HepG2 (cell line): ENCODE measurements around the gene REEP2. TPM values are rescaled to one million over a fixed set of nuclear protein-coding genes. Genes with fewer than 3 reads are reported as not detected.

Experiments
- ATAC-seq: fragments of 200-7000 bp; cut with Tn5 transposase; 3 replicates; pipeline ENCODE4 v1.9.1; 2020; ENCODE audit warnings: mild to moderate bottlenecking, moderate library complexity
- BruUV-seq: library from RNA; stranded (reverse); fragments of 400-500 nt; replicated peaks from 2 replicates; lab custom pipeline; 2021; lab: Mats Ljungman, UMichigan
- CTCF ChIA-PET: fragments of 300-600 bp; formaldehyde crosslinking; extraction: SDS; loops from one replicate; lab custom pipeline; 2021; ENCODE audit warnings: low total read pairs, inconsistent platforms, low intra/inter-chr PET ratio; lab: Yijun Ruan, JAX
- POLR2A ChIA-PET: fragments of 350-600 bp; sonication (Branson Sonifier 250); formaldehyde crosslinking; loops from one replicate; lab custom pipeline; 2020; ENCODE audit warnings: antibody characterized with exemption, inconsistent platforms; lab: Yijun Ruan, JAX
- DNase-seq: peaks from one replicate; pipeline ENCODE4 v3.0.0-alpha.2; 2015; ENCODE audit warnings: low spot score
- FAIRE-seq: peaks from 3 replicates; lab custom pipeline; 2011; peaks lifted over from hg19 to GRCh38; lab: Jason Lieb, UNC
- H2AFZ ChIP-seq: one replicate; pipeline ENCODE4 v1.6.1; 2011; ENCODE audit warnings: low read length, inconsistent platforms
- H3K27ac ChIP-seq: fragments of 300-600 bp; 3 replicates; pipeline ENCODE4 v1.8.0; 2011; ENCODE audit warnings: mixed run types, mild to moderate bottlenecking, mixed read lengths, low read length, inconsistent platforms; ENCODE audit not compliant: insufficient read depth; ENCODE audit errors: extremely low read length
- H3K27me3 ChIP-seq, 2 experiments: fragments of 200-600 bp in 1 of 2; 2 replicates in 1 of 2; 3 replicates in 1 of 2; pipeline versions ENCODE4 v1.6.0 to v1.8.0; 2011; ENCODE audit warnings: low read length in 2 of 2, mild to moderate bottlenecking in 2 of 2, moderate library complexity in 2 of 2, inconsistent platforms in 1 of 2; ENCODE audit not compliant: insufficient read depth in 2 of 2, control insufficient read depth in 1 of 2
- H3K36me3 ChIP-seq, 2 experiments: fragments of 200-600 bp in 1 of 2; replicated peaks in 1 of 2; 2 replicates in 1 of 2; 3 replicates in 1 of 2; pipeline versions ENCODE4 v1.5.1 to v1.8.0; 2011; ENCODE audit warnings: low read length in 2 of 2, inconsistent platforms in 1 of 2; ENCODE audit not compliant: insufficient read depth in 2 of 2, control insufficient read depth in 1 of 2
- H3K4me1 ChIP-seq: 2 replicates; pipeline ENCODE4 v1.5.1; 2012; ENCODE audit warnings: low read length, inconsistent platforms; ENCODE audit not compliant: insufficient read depth
- H3K4me2 ChIP-seq: 2 replicates; pipeline ENCODE4 v1.6.0; 2011; ENCODE audit warnings: low read depth, low read length, inconsistent platforms
- H3K4me3 ChIP-seq, 3 experiments: fragments of 200-600 bp in 1 of 3; sonication (generic), shearing (Covaris generic) in 1 of 3; replicated peaks in 1 of 3; 2 replicates each; pipeline ENCODE4 v1.5.1; 2011 to 2016; ENCODE audit warnings: low read length in 3 of 3, inconsistent platforms in 2 of 3, low read depth in 2 of 3, mild to moderate bottlenecking in 2 of 3, control low read depth in 1 of 3, mixed read lengths in 1 of 3; ENCODE audit not compliant: insufficient read depth in 1 of 3
- H3K79me2 ChIP-seq: one replicate; pipeline ENCODE4 v1.6.1; 2011; ENCODE audit warnings: low read length, inconsistent platforms; ENCODE audit not compliant: insufficient read depth
- H3K9ac ChIP-seq: 2 replicates; pipeline ENCODE4 v1.6.0; 2011; ENCODE audit warnings: mild to moderate bottlenecking, low read depth, low read length, inconsistent platforms; ENCODE audit not compliant: insufficient read depth
- H3K9me3 ChIP-seq: 2 replicates; pipeline ENCODE4 v1.5.1; 2012; ENCODE audit warnings: mild to moderate bottlenecking, low read length
- H4K20me1 ChIP-seq: 2 replicates; pipeline ENCODE4 v1.6.0; 2011; ENCODE audit warnings: inconsistent platforms, mild to moderate bottlenecking, low read length, moderate library complexity; ENCODE audit not compliant: insufficient read depth
- ERF ChIP-seq: IDR thresholded peaks from 2 replicates; pipeline ENCODE4 v1.6.1; 2018; ENCODE audit warnings: missing biosample characterization, missing genetic modification reagents
- GLI4 ChIP-seq: sonication (generic); formaldehyde crosslinking; IDR thresholded peaks from 2 replicates; pipeline ENCODE4 v1.5.1; 2020; ENCODE audit warnings: missing genetic modification reagents, mild to moderate bottlenecking, moderate library complexity, borderline replicate concordance
- MZF1 ChIP-seq: sonication (generic); formaldehyde crosslinking; IDR thresholded peaks from 2 replicates; pipeline ENCODE4 v1.8.1; 2023; ENCODE audit warnings: mild to moderate bottlenecking, missing genetic modification reagents, borderline replicate concordance
- SOX5 ChIP-seq: IDR thresholded peaks from 2 replicates; pipeline ENCODE4 v1.6.1; 2016; ENCODE audit warnings: borderline replicate concordance
- THAP9 ChIP-seq: sonication (generic); formaldehyde crosslinking; IDR thresholded peaks from 2 replicates; pipeline ENCODE4; 2020; ENCODE audit warnings: missing genetic modification reagents, mild to moderate bottlenecking, borderline replicate concordance
- ZKSCAN1 ChIP-seq: fragments of 150-350 bp; IDR thresholded peaks from 2 replicates; pipeline ENCODE4 v1.6.1; 2014; ENCODE audit warnings: low read length
- ZSCAN22 ChIP-seq: sonication (generic); formaldehyde crosslinking; IDR thresholded peaks from 2 replicates; pipeline ENCODE4 v1.4.0; 2020; ENCODE audit warnings: mild to moderate bottlenecking, missing genetic modification reagents
- ZSCAN25 ChIP-seq: sonication (generic); formaldehyde crosslinking; IDR thresholded peaks from 2 replicates; pipeline ENCODE4 v1.8.0; 2022; ENCODE audit warnings: mild to moderate bottlenecking, missing genetic modification reagents
- WGBS: methylation state at CpG from one replicate; pipeline ENCODE4 v1.1.6; 2017; ENCODE audit warnings: low lambda C conversion rate; 5-methylcytosine and 5-hydroxymethylcytosine counted together
- in situ Hi-C: cut with HindIII; loops from 2 replicates; pipeline ENCODE4 v1.10.0; 2017; ENCODE audit warnings: low pct_unique_long_range_greater_than_20kb; ENCODE audit not compliant: extremely low pct_ligation_motif_present
- intact Hi-C: fragments of 100-400 bp; cut with micrococcal nuclease; formaldehyde crosslinking; loops from one replicate; pipeline ENCODE4 v1.10.0; 2022; ENCODE audit not compliant: unreplicated experiment
- polyA plus RNA-seq, 8 experiments: library from polyadenylated mRNA; depleted of rRNA in 3 of 8; stranded (reverse) in 7 of 8; unstranded in 1 of 8; fragments of >200 nt; fragmentation: Illumina TruSeq in 4 of 8; extraction: Trizol in 4 of 8; gene quantifications; 2 replicates each; pipeline versions ENCODE4 v1.2.1 to v1.2.3, GENCODE V29; 2011 to 2016; ENCODE audit warnings: low read depth in 4 of 8, missing spikeins in 1 of 8, mixed read lengths in 1 of 8; ENCODE audit not compliant: insufficient read depth in 1 of 8
- total RNA-seq, 5 experiments: library from RNA; depleted of rRNA; stranded (reverse); fragments of >200 nt; fragmentation: Illumina TruSeq; extraction: Trizol; gene quantifications; 2 replicates each; pipeline ENCODE4 v1.2.3, GENCODE V29; 2016; ENCODE audit warnings: low read depth in 1 of 5
- TF ChIP-seq, protein P1 (sequence below), 2 experiments: sonication (generic) in 1 of 2; formaldehyde crosslinking in 1 of 2; IDR thresholded peaks; 2 replicates each; pipeline versions ENCODE4 v1.4.0 to v1.6.1; 2018 to 2020; ENCODE audit warnings: missing genetic modification reagents in 2 of 2, borderline replicate concordance in 1 of 2, low read depth in 1 of 2, mild to moderate bottlenecking in 1 of 2, missing biosample characterization in 1 of 2
- TF ChIP-seq, protein P2 (sequence below): sonication (generic); formaldehyde crosslinking; IDR thresholded peaks from 2 replicates; pipeline ENCODE4 v1.5.1; 2020; ENCODE audit warnings: mild to moderate bottlenecking, missing genetic modification reagents, borderline replicate concordance

Gene REEP2
- total and polyA plus RNA-seq, 2 of the 13 experiments (the other 11 are each of a cell fraction or from before 2014, with no cell fraction given) = 5.3 to 7.8 TPM

GRCh38 chr5:138440159-138441073 lies 1.6 kb downstream of the REEP2 start:
- Histone ChIP-seq H3K27ac (no peak overlapping the region), H3K4me3 (peak overlapping the region; percentile 68 to 77 (median 76)), H3K9me3 (no peaks in the 10 kb centered on the region), H4K20me1 (no peaks in the 10 kb centered on the region), H3K9ac (peak overlapping the region; percentile 49), H3K36me3 (peaks cover 2 to 7% of the 10 kb centered on the region in 2 experiments), H3K4me1 (peaks cover 50% of the 10 kb centered on the region), H3K27me3 (no peaks in the 10 kb centered on the region; a peak in 1 of 5 replicates), H3K79me2 (no peaks in the 10 kb centered on the region), H2AFZ (peak overlapping the region; percentile 78), H3K4me2 (peak overlapping the region; percentile 99)
- ATAC-seq (peak; percentile 32), DNase-seq (no peak), FAIRE-seq (no peak)
- no TSS peak for BruUV-seq
- in situ Hi-C loops (loop anchor here (10.0 kb wide), 1 partner anchor 64 kb away; no protein-coding TSS in a partner anchor), intact Hi-C loops (no loop called here)
- 26% methylated on average over 15 of the region's 17 CpGs for WGBS
- ChIA-PET POLR2A (interaction anchor here (1.3 kb wide), 1 partner anchor 25 kb away, joined by 3 read pairs; the partner anchor contains the start of gene EGR1), CTCF (no interaction called here)
- TF ChIP-seq MZF1 (CRISPR knock-in tag) = no peak
- TF ChIP-seq ERF (CRISPR knock-in tag) = no peak
- TF ChIP-seq THAP9 (CRISPR knock-in tag) = peak; percentile 52
- no peak for TF ChIP-seq ZKSCAN1
- TF ChIP-seq, protein P1, sequence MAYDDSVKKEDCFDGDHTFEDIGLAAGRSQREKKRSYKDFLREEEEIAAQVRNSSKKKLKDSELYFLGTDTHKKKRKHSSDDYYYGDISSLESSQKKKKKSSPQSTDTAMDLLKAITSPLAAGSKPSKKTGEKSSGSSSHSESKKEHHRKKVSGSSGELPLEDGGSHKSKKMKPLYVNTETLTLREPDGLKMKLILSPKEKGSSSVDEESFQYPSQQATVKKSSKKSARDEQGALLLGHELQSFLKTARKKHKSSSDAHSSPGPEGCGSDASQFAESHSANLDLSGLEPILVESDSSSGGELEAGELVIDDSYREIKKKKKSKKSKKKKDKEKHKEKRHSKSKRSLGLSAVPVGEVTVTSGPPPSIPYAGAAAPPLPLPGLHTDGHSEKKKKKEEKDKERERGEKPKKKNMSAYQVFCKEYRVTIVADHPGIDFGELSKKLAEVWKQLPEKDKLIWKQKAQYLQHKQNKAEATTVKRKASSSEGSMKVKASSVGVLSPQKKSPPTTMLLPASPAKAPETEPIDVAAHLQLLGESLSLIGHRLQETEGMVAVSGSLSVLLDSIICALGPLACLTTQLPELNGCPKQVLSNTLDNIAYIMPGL (CRISPR knock-in tag; IDR thresholded peaks at IDR 0.05; ENCODE audit: borderline replicate concordance in 1 of 2, low read depth in 1 of 2) = peak in 1 of 2 experiments; percentile 2; a peak in 1 of 4 replicates
- 0 out of 2 replicates have a peak, but pooled peaks have one; percentile 46 for TF ChIP-seq GLI4
- TF ChIP-seq, protein P2, sequence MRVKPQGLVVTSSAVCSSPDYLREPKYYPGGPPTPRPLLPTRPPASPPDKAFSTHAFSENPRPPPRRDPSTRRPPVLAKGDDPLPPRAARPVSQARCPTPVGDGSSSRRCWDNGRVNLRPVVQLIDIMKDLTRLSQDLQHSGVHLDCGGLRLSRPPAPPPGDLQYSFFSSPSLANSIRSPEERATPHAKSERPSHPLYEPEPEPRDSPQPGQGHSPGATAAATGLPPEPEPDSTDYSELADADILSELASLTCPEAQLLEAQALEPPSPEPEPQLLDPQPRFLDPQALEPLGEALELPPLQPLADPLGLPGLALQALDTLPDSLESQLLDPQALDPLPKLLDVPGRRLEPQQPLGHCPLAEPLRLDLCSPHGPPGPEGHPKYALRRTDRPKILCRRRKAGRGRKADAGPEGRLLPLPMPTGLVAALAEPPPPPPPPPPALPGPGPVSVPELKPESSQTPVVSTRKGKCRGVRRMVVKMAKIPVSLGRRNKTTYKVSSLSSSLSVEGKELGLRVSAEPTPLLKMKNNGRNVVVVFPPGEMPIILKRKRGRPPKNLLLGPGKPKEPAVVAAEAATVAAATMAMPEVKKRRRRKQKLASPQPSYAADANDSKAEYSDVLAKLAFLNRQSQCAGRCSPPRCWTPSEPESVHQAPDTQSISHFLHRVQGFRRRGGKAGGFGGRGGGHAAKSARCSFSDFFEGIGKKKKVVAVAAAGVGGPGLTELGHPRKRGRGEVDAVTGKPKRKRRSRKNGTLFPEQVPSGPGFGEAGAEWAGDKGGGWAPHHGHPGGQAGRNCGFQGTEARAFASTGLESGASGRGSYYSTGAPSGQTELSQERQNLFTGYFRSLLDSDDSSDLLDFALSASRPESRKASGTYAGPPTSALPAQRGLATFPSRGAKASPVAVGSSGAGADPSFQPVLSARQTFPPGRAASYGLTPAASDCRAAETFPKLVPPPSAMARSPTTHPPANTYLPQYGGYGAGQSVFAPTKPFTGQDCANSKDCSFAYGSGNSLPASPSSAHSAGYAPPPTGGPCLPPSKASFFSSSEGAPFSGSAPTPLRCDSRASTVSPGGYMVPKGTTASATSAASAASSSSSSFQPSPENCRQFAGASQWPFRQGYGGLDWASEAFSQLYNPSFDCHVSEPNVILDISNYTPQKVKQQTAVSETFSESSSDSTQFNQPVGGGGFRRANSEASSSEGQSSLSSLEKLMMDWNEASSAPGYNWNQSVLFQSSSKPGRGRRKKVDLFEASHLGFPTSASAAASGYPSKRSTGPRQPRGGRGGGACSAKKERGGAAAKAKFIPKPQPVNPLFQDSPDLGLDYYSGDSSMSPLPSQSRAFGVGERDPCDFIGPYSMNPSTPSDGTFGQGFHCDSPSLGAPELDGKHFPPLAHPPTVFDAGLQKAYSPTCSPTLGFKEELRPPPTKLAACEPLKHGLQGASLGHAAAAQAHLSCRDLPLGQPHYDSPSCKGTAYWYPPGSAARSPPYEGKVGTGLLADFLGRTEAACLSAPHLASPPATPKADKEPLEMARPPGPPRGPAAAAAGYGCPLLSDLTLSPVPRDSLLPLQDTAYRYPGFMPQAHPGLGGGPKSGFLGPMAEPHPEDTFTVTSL (CRISPR knock-in tag) = no peak
- TF ChIP-seq ZSCAN25 (CRISPR knock-in tag) = 0 out of 2 replicates have a peak, but pooled peaks have one; percentile 39
- no peak for TF ChIP-seq SOX5 (CRISPR knock-in tag)
- no peak for TF ChIP-seq ZSCAN22 (CRISPR knock-in tag)
